Right lobe of liver (tissue), 4 donors: ENCODE data around the gene SEPTIN3.

ENCODE experiments used
- POLR2A ChIP-seq: fragments of 450-650 bp; IDR thresholded peaks from one replicate; pipeline ENCODE4 v1.6.1; 2017; ENCODE audit warnings: antibody characterized with exemption, mild to moderate bottlenecking
- TF ChIP-seq, protein P1 (sequence below), 4 donors: fragments of 200-600 bp in 3 of 4; fragments of 450-650 bp in 1 of 4; IDR thresholded peaks; one replicate each; pipeline versions ENCODE4 v1.5.1 to v1.8.0; 2016 to 2022; ENCODE audit warnings: antibody characterized with exemption in 4 of 4, mild to moderate bottlenecking in 2 of 4
- donor health status: DM: no; HTN: no; CAD: no.
- donor health status: DM: no; HTN: no; CAD: no.
- donor health status: DM: no; HTN: yes; CAD: no.

- TF ChIP-seq, protein P1, sequence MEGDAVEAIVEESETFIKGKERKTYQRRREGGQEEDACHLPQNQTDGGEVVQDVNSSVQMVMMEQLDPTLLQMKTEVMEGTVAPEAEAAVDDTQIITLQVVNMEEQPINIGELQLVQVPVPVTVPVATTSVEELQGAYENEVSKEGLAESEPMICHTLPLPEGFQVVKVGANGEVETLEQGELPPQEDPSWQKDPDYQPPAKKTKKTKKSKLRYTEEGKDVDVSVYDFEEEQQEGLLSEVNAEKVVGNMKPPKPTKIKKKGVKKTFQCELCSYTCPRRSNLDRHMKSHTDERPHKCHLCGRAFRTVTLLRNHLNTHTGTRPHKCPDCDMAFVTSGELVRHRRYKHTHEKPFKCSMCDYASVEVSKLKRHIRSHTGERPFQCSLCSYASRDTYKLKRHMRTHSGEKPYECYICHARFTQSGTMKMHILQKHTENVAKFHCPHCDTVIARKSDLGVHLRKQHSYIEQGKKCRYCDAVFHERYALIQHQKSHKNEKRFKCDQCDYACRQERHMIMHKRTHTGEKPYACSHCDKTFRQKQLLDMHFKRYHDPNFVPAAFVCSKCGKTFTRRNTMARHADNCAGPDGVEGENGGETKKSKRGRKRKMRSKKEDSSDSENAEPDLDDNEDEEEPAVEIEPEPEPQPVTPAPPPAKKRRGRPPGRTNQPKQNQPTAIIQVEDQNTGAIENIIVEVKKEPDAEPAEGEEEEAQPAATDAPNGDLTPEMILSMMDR (IDR thresholded peaks at IDR 0.05) = no peak
- TF ChIP-seq POLR2A = no peak
Measured at GRCh38 chr22:41932353-41932752, 36.9 kb upstream of the SEPTIN3 start.
